ENCODE data around the gene AFDN. TPM values are rescaled to one million over a fixed set of nuclear protein-coding genes. Genes with fewer than 3 reads are reported as not detected.

Gene AFDN
- total and polyA plus RNA-seq, 2 experiments from 2014 or later = 66.9 to 200 TPM

- no peak overlapping the region for H3K27ac ChIP-seq (ENCODE audit: low read depth)
- ATAC-seq = no peak
- peaks cover 11% of the 10 kb centered on the region for H3K9me3 Mint-ChIP-seq
- 0 out of 2 replicates have a peak, but pooled peaks cover 3% of the 10 kb centered on the region for H4K20me1 ChIP-seq (replicated peaks; ENCODE audit: insufficient read depth)
- no peaks in the 10 kb centered on the region for H3K79me2 ChIP-seq (replicated peaks; ENCODE audit: insufficient read depth)
- peaks cover 6% of the 10 kb centered on the region for H3K27me3 Mint-ChIP-seq (ENCODE audit: insufficient read depth, low read depth, poor library complexity)
- H2AFZ ChIP-seq = no peak overlapping the region
- no peak overlapping the region for H3K4me3 Mint-ChIP-seq
- H3K27me3 ChIP-seq (ENCODE audit: insufficient read depth) = no peaks in the 10 kb centered on the region
- H3K36me3 ChIP-seq (ENCODE audit: insufficient read depth) = no peaks in the 10 kb centered on the region
- H3F3A ChIP-seq (replicated peaks; ENCODE audit: low read depth) = no peaks in the 10 kb centered on the region
- H3K9me2 ChIP-seq (ENCODE audit: insufficient read depth) = no peaks in the 10 kb centered on the region
- peaks cover 8% of the 10 kb centered on the region for H3K36me3 Mint-ChIP-seq (ENCODE audit: low read depth)
- H3K4me2 ChIP-seq = no peak overlapping the region
- no peak for DNase-seq (ENCODE audit: low spot score)
- peaks cover 22% of the 10 kb centered on the region for H3K4me1 Mint-ChIP-seq
- TF ChIP-seq CREB1 (CRISPR knock-in tag; IDR thresholded peaks at IDR 0.05; ENCODE audit: low read depth) (no peak), EZH2phosphoT487 (IDR thresholded peaks at IDR 0.05; ENCODE audit: unreplicated experiment) (no peak), STAT1 (IDR thresholded peaks at IDR 0.05; ENCODE audit: unreplicated experiment) (no peak), POLR2AphosphoS5 (IDR thresholded peaks at IDR 0.05; ENCODE audit: low read depth) (no peak), NANOG (IDR thresholded peaks at IDR 0.05; ENCODE audit: borderline replicate concordance) (no peak), JUNB (IDR thresholded peaks at IDR 0.05; ENCODE audit: unreplicated experiment) (no peak), EZH2 (IDR thresholded peaks at IDR 0.05; ENCODE audit: low read depth, unreplicated experiment) (no peak), ZNF331 (CRISPR knock-in tag; IDR thresholded peaks at IDR 0.05; ENCODE audit: low read depth) (no peak), ZNF114 (CRISPR knock-in tag; IDR thresholded peaks at IDR 0.05) (no peak)
- TF ChIP-seq, protein P1, sequence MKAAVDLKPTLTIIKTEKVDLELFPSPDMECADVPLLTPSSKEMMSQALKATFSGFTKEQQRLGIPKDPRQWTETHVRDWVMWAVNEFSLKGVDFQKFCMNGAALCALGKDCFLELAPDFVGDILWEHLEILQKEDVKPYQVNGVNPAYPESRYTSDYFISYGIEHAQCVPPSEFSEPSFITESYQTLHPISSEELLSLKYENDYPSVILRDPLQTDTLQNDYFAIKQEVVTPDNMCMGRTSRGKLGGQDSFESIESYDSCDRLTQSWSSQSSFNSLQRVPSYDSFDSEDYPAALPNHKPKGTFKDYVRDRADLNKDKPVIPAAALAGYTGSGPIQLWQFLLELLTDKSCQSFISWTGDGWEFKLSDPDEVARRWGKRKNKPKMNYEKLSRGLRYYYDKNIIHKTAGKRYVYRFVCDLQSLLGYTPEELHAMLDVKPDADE (IDR thresholded peaks at IDR 0.05) = no peak
- TF ChIP-seq, protein P2, sequence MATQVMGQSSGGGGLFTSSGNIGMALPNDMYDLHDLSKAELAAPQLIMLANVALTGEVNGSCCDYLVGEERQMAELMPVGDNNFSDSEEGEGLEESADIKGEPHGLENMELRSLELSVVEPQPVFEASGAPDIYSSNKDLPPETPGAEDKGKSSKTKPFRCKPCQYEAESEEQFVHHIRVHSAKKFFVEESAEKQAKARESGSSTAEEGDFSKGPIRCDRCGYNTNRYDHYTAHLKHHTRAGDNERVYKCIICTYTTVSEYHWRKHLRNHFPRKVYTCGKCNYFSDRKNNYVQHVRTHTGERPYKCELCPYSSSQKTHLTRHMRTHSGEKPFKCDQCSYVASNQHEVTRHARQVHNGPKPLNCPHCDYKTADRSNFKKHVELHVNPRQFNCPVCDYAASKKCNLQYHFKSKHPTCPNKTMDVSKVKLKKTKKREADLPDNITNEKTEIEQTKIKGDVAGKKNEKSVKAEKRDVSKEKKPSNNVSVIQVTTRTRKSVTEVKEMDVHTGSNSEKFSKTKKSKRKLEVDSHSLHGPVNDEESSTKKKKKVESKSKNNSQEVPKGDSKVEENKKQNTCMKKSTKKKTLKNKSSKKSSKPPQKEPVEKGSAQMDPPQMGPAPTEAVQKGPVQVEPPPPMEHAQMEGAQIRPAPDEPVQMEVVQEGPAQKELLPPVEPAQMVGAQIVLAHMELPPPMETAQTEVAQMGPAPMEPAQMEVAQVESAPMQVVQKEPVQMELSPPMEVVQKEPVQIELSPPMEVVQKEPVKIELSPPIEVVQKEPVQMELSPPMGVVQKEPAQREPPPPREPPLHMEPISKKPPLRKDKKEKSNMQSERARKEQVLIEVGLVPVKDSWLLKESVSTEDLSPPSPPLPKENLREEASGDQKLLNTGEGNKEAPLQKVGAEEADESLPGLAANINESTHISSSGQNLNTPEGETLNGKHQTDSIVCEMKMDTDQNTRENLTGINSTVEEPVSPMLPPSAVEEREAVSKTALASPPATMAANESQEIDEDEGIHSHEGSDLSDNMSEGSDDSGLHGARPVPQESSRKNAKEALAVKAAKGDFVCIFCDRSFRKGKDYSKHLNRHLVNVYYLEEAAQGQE (IDR thresholded peaks at IDR 0.05; ENCODE audit: unreplicated experiment) = no peak
- TF ChIP-seq, protein P3, sequence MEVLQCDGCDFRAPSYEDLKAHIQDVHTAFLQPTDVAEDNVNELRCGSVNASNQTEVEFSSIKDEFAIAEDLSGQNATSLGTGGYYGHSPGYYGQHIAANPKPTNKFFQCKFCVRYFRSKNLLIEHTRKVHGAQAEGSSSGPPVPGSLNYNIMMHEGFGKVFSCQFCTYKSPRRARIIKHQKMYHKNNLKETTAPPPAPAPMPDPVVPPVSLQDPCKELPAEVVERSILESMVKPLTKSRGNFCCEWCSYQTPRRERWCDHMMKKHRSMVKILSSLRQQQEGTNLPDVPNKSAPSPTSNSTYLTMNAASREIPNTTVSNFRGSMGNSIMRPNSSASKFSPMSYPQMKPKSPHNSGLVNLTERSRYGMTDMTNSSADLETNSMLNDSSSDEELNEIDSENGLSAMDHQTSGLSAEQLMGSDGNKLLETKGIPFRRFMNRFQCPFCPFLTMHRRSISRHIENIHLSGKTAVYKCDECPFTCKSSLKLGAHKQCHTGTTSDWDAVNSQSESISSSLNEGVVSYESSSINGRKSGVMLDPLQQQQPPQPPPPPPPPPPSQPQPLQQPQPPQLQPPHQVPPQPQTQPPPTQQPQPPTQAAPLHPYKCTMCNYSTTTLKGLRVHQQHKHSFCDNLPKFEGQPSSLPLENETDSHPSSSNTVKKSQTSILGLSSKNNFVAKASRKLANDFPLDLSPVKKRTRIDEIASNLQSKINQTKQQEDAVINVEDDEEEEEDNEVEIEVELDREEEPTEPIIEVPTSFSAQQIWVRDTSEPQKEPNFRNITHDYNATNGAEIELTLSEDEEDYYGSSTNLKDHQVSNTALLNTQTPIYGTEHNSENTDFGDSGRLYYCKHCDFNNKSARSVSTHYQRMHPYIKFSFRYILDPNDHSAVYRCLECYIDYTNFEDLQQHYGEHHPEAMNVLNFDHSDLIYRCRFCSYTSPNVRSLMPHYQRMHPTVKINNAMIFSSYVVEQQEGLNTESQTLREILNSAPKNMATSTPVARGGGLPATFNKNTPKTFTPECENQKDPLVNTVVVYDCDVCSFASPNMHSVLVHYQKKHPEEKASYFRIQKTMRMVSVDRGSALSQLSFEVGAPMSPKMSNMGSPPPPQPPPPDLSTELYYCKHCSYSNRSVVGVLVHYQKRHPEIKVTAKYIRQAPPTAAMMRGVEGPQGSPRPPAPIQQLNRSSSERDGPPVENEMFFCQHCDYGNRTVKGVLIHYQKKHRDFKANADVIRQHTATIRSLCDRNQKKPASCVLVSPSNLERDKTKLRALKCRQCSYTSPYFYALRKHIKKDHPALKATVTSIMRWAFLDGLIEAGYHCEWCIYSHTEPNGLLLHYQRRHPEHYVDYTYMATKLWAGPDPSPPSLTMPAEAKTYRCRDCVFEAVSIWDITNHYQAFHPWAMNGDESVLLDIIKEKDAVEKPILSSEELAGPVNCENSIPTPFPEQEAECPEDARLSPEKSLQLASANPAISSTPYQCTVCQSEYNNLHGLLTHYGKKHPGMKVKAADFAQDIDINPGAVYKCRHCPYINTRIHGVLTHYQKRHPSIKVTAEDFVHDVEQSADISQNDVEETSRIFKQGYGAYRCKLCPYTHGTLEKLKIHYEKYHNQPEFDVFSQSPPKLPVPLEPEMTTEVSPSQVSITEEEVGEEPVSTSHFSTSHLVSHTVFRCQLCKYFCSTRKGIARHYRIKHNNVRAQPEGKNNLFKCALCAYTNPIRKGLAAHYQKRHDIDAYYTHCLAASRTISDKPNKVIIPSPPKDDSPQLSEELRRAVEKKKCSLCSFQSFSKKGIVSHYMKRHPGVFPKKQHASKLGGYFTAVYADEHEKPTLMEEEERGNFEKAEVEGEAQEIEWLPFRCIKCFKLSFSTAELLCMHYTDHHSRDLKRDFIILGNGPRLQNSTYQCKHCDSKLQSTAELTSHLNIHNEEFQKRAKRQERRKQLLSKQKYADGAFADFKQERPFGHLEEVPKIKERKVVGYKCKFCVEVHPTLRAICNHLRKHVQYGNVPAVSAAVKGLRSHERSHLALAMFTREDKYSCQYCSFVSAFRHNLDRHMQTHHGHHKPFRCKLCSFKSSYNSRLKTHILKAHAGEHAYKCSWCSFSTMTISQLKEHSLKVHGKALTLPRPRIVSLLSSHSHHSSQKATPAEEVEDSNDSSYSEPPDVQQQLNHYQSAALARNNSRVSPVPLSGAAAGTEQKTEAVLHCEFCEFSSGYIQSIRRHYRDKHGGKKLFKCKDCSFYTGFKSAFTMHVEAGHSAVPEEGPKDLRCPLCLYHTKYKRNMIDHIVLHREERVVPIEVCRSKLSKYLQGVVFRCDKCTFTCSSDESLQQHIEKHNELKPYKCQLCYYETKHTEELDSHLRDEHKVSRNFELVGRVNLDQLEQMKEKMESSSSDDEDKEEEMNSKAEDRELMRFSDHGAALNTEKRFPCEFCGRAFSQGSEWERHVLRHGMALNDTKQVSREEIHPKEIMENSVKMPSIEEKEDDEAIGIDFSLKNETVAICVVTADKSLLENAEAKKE (CRISPR knock-in tag; IDR thresholded peaks at IDR 0.05) = no peak
- TF ChIP-seq, protein P4, sequence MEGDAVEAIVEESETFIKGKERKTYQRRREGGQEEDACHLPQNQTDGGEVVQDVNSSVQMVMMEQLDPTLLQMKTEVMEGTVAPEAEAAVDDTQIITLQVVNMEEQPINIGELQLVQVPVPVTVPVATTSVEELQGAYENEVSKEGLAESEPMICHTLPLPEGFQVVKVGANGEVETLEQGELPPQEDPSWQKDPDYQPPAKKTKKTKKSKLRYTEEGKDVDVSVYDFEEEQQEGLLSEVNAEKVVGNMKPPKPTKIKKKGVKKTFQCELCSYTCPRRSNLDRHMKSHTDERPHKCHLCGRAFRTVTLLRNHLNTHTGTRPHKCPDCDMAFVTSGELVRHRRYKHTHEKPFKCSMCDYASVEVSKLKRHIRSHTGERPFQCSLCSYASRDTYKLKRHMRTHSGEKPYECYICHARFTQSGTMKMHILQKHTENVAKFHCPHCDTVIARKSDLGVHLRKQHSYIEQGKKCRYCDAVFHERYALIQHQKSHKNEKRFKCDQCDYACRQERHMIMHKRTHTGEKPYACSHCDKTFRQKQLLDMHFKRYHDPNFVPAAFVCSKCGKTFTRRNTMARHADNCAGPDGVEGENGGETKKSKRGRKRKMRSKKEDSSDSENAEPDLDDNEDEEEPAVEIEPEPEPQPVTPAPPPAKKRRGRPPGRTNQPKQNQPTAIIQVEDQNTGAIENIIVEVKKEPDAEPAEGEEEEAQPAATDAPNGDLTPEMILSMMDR (conservative IDR thresholded peaks at IDR 0.05; ENCODE audit: low read depth in 2 of 2) = no peak
- no peak overlapping the region for H3K4me3 ChIP-seq
- H3K4me1 ChIP-seq (ENCODE audit: insufficient read depth) = peaks cover 18% of the 10 kb centered on the region
- no peak overlapping the region for H3K27ac Mint-ChIP-seq
Measured at GRCh38 chr6:167975458-167975857, 148.7 kb downstream of the AFDN start.
